ENCODE measurements around the gene RNF167. TPM values are rescaled to one million over a fixed set of nuclear protein-coding genes. Genes with fewer than 3 reads are reported as not detected.
A peak's percentile ranks its signal among the peaks of the same experiment; 100 is the strongest.
"Not testable (repeated sequence)": the region's sequence is repeated elsewhere in the genome, so short reads cannot be mapped to it uniquely, and the experiment has no call there.

The RNF167 gene
- total RNA-seq, 1 donor from 2014 or later = 53.3 TPM

DNA sequence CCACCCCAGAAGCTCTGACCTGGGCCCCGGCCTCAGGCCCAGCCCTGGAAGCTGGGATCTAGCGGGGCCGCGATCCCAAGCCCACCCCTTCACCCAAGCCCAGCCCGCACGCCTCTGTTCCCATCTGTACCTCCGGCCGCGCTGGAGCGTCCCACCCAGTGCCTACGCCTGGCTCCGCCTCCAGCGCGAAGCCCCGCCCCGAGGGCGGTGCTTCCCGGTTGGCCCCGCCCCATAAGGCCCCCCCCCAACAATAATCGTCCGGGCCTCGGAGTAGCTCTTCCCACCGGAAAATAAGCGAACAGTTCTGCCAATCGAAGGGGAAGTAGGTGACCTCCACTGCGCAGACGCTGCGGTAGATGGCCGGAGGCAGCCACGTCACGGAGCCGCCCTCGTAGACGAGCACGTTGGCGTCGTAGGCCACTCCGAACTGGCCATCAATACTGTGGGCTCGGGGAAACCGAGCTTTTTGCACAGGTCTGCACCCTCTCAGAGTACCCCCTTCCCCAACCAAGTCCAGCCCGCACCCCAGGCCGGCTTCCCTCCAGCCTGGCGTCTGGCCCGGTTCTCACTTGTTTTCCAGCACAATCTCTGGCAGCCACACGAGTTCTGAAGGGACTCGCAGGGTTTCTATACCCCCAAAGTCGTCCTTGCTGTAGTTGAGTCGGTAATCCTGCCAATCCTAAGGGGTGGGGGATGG lies 38.3 kb upstream of the RNF167 start:
- no peak for DNase-seq (ENCODE audit: low read depth)

GRCh38 chr17:4902540-4902939 lies 37.5 kb upstream of the RNF167 start:
- DNase-seq (ENCODE audit: low read depth) = no peak

- DNase-seq (ENCODE audit: low read depth) = peak; percentile 67
These were observed 36.8 kb upstream of the RNF167 start, which contains the start of gene CHRNE for GRCh38 chr17:4903051-4903818. CHRNE (minus strand) TSS chr17:4903098; CDS start chr17:4903063, 35 bp downstream.

DNA sequence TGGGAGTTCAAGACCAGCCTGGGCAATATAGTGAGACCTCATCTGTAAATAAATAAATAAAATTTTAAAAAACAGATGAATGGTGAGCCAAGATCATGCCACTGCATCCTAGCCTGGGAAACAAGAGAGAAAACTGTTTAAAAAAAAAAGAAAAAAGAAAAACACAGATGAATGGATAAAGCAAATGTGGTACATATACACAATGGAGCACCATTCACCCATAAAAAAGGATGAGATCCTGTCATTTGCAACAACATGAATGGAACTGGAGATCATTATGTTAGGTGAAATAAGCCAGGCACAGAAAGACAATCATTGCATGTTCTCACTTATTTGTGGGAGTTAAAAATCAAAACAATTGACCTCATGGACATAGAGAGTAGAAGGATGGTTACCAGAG lies 33.4 kb upstream of the RNF167 start:
- not testable (repeated sequence) for DNase-seq (ENCODE audit: low read depth)

- DNase-seq (ENCODE audit: low read depth) = peak; percentile 20
These were observed 31.8 kb upstream of the RNF167 start for GRCh38 chr17:4908301-4908700.

- peak; percentile 98 for DNase-seq (ENCODE audit: low read depth)
These were observed 31.2 kb upstream of the RNF167 start for GRCh38 chr17:4908711-4909496.

GRCh38 chr17:4913994-4914393 lies 26.1 kb upstream of the RNF167 start:
- DNase-seq (ENCODE audit: low read depth) = peak; percentile 49

DNA sequence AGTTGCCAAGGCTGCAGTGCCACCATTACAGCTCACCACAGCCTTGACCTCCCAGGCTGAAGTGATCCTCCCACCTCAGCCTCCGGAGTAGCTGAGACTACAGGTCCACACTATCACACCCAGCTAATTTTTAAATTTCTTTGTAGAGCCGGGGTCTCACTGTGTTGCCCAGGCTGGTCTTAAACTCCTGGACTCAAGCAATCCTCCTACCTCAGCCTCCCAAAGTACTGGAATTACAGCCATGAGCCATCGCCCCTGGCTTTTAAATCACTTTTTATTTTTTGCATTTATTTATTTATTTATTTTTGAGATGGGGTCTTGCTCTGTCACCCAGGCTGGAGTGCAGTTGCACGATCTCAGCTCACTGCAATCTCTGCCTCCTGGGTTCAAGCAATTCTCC lies 25.5 kb upstream of the RNF167 start:
- DNase-seq (ENCODE audit: low read depth) = not testable (repeated sequence)

GRCh38 chr17:4919511-4920047 lies 20.5 kb upstream of the RNF167 start:
- no peak for DNase-seq (ENCODE audit: low read depth)

DNA sequence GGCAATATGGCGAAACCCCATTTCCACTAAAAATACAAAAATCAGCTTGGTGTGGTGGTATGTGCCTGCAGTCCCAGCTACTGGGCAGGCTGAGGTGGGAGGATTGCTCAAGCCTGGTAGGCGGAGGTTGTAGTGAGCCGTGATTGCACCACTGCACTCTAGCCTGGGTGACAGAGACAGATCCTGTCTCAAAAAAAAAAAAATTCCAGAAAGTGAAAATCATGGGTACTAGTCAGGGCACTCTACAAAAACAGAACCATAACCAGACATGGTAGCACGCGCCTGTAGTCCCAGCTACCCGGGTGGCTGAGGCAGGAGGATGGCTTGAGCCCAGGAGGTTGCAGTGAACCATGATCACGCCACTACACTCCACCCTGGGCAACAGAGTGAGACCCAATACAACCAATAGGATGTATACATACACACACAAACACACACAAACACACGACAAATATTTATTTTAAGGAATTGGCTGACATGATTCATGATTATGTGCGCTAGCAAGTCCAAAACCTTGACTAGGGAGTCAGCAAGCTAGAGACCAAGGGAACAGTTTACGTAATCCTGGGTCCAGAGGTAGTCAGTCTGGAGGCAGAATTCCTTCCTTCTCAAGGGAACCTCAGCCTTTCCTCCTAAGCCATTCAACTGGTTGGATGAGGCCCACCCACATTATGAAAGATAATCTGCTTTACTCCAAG lies 19.6 kb upstream of the RNF167 start:
- DNase-seq (ENCODE audit: low read depth) = no peak

DNA sequence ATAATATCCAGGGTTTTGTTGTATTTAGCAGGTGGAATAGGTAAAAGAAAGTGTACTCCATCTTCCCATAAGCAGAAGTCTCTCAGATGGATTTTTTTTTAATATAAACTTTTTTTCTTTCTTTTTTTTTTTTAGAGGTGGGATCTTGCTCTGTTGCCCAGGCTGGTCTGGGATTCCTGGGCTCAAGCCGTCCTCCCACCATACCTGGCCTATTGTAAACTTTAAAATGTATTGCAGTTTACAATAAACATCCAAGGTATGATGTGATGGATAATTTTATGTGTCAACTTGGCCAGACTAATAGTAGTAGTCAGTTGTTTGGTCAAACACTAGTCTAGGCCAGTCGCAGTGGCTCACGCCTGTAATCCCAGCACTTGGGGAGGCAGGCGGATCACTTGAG lies 18.7 kb upstream of the RNF167 start:
- DNase-seq (ENCODE audit: low read depth) = no peak

DNA sequence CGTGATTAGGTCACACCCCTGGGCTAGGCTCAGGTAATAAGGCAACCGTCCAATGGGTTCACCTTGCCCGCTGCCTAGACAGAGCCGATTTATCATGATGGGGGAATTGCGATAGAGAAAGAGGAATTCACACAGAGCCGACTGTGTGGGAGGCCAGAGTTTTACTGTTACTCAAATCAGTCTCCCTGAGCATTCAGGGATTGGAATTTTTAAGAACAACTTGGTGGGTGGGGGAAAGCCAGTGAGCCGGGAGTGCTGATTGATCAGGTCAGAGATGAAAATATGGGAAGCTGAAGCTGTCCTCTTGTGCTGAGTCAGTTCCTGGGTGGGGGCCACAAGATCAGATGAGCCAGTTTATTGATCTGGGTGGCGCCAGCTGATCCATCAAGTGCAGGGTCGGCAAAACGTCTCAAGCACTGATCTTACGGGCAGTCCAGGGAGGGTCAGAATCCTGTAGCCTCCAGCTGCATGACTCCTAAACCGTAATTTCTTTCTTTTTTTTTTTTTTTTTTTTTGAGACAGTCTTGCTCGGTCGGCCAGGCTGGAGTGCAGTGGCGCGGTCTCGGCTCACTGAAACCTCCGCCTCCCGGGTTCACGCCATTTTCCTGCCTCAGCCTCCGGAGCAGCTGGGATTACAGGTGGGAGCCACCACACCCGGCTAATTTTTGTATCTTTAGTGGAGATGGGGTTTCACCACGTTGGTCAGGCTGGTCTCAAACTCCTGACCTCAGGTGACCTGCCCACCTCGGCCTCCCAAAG lies 13.3 kb upstream of the RNF167 start:
- not testable (repeated sequence) for DNase-seq (ENCODE audit: low read depth)

DNA sequence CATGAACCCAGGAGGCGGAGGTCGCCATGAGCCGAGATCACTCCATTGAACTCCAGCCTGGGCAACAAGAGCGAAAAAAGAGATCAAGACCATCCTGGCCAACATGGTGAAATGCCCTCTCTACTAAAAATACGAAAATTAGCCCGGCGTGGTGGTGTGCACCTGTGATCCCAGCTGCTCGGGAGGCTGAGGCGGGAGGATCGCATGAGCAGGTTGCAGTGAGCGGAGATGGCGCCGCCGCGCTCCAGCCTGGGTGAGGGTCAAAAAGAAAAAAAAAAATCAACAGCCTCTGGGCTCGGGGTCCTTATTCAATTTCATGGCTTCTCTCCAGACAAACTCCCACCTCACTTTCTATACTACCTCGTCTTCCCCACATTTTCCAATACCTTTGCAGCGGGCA lies 11.2 kb upstream of the RNF167 start:
- DNase-seq (ENCODE audit: low read depth) = no peak

DNA sequence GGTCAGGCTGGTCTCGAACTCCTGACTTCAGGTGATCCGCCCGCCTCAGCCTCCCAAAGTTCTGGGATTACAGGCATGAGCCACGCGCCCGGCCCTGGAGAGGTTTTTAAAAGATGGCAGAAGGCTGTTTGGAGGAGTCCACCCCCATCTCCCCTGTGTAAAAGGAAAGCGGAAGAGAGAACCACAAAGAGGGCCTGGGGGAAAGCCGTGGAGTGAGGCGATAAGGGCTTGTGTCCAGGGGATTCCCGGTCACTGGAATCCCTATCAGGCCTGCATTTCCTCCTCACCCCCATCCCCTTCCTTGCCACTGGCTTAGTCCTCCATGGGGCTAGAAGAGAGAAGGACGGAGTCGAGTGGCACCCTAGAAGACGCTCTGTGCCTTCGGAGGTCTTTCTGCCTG lies 8.1 kb upstream of the RNF167 start, which contains the start of gene GP1BA:
Gene GP1BA, plus strand, starts transcription at position 315 of the 400 bp plus-strand sequence. CDS start 328 bp downstream, outside the sequence.
- DNase-seq (ENCODE audit: low read depth) = no peak

- no peak for DNase-seq (ENCODE audit: low read depth)
These were observed 7.3 kb upstream of the RNF167 start for GRCh38 chr17:4932756-4933155.

DNA sequence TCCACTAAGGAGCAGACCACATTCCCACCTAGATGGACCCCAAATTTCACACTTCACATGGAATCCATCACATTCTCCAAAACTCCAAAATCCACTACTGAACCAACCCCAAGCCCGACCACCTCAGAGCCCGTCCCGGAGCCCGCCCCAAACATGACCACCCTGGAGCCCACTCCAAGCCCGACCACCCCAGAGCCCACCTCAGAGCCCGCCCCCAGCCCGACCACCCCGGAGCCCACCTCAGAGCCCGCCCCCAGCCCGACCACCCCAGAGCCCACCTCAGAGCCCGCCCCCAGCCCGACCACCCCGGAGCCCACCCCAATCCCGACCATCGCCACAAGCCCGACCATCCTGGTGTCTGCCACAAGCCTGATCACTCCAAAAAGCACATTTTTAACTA lies 6.4 kb upstream of the RNF167 start:
- no peak for DNase-seq (ENCODE audit: low read depth)

- DNase-seq (ENCODE audit: low read depth) = peak; percentile 85
These were observed 5.7 kb upstream of the RNF167 start for GRCh38 chr17:4934173-4934979.

GRCh38 chr17:4935650-4936049 lies 4.4 kb upstream of the RNF167 start:
- DNase-seq (ENCODE audit: low read depth) = no peak

- no peak for DNase-seq (ENCODE audit: low read depth)
These were observed 3.6 kb upstream of the RNF167 start for GRCh38 chr17:4936436-4936835.
